ENCODE data around the gene TNFRSF17.
"Not testable (repeated sequence)": the region's sequence is repeated elsewhere in the genome, so short reads cannot be mapped to it uniquely, and the experiment has no call there.

TNFRSF17 gene

GRCh38 chr16:11964761-11965551 lies at the start of gene TNFRSF17:
TNFRSF17 (plus strand) TSS chr16:11965210; CDS start chr16:11965325, 115 bp downstream.
- DNase-seq = no peak

DNA sequence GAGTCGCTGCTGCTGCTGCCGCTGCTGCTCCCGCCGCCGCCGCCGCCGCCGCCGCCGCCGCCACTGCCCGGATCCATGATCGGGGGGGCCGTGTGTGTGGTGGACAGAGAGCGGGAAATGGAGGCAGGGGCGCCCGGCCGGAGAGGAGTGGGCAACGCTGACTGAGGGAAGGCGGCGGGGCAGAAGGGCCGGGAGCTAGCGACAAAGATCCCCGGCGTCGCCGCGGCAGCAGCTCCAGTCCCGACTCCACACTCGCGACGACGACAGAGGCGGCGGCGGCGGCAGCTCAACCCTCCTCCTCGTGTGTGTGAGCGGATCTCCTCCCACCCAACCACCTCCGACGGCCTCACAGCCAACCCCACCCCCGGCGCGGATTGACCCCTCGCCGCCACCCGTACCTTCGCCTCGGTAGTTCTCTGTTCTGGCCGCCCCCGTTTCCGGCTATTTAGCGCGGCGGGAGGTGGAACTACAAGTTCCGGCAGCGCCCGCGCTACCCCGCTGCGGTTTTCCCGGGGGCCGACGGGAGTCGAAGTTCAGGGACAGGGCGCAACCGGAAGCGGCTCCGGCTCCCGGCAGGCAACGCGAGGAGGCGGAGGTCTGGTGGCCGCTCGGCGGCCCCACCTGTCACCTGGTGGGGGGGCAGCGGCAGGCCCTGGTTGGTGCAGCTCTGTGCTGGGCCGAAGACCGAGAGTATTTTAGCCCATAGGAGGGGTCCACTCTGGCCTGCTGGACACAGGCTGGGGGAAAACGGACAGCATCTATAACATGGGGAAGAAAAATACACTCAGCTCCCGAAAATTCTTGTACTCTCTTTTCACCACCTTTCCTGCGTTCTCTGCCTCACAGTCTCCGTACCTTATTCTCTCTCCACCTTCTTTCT lies 49.1 kb upstream of the TNFRSF17 start, which contains the start of gene GSPT1:
GSPT1 (minus strand) TSS at position 313 of the 880 bp plus-strand sequence; CDS start at position 77, 236 bp downstream.
- DNase-seq = peak; percentile 99

GRCh38 chr16:11916524-11917285 lies 48.3 kb upstream of the TNFRSF17 start:
- DNase-seq = no peak

GRCh38 chr16:11924046-11924445 lies 41.0 kb upstream of the TNFRSF17 start:
- DNase-seq = not testable (repeated sequence)

- not testable (repeated sequence) for DNase-seq
Measured at GRCh38 chr16:11927350-11927749, 37.7 kb upstream of the TNFRSF17 start.

- DNase-seq = not testable (repeated sequence)
Measured at GRCh38 chr16:11941945-11942344, 23.1 kb upstream of the TNFRSF17 start, which contains the start of gene NPIPB2. NPIPB2 (minus strand) TSS chr16:11942045; CDS start chr16:11942045, 0 bp downstream.

- DNase-seq = no peak
Measured at GRCh38 chr16:11946433-11946832, 18.6 kb upstream of the TNFRSF17 start.

DNA sequence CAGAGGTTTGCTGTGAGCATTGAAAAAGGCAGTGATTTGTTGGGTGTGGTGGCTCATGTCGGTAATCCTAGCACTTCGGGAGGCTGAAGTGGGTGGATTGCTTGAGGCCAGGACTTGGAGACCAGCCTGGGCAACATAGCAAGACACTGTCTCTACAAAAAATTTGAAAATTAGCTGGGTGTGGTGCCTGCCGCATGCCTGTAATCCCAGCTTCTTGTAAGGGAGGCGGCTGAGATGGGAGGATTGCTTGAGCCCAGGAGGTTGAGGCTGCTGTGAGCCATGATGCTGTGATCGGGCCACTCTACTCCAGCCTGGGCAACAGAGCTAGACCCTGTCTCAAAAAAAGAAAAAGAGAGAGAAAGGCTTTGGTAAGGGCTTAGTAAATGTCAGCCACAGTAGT lies 16.2 kb upstream of the TNFRSF17 start:
- no peak for DNase-seq

GRCh38 chr16:11949527-11949926 lies 15.5 kb upstream of the TNFRSF17 start:
- DNase-seq = no peak

DNA sequence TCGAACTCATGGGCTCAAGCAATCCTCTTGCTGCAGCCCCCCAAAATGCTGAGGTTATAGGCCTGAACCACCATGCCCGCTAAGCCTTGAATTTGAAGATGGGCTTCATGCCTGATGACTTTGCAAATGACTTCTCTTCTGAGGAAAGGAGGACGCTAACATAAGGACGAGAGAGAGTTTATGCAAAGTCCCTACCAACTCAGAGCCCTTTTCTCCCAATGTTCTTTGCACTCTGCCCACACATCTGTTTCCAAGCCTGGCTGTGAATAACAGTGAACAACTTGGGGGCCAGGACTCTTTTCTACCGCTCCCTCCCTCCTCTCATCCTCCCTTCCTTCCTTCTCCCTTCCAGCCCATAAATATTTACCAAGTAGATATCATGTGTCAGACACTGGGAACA lies 14.6 kb upstream of the TNFRSF17 start:
- no peak for DNase-seq

- DNase-seq = not testable (repeated sequence)
Measured at GRCh38 chr16:11953576-11953975, 11.4 kb upstream of the TNFRSF17 start.

GRCh38 chr16:11955713-11956123 lies 9.3 kb upstream of the TNFRSF17 start:
- no peak for DNase-seq

- no peak for DNase-seq
Measured at GRCh38 chr16:11956558-11956957, 8.5 kb upstream of the TNFRSF17 start.

- no peak for DNase-seq
Measured at GRCh38 chr16:11957591-11958395, 7.2 kb upstream of the TNFRSF17 start.

- not testable (repeated sequence) for DNase-seq
Measured at GRCh38 chr16:11962457-11962856, 2.6 kb upstream of the TNFRSF17 start.

- DNase-seq = not testable (repeated sequence)
Measured at GRCh38 chr16:11962978-11963377, 2.0 kb upstream of the TNFRSF17 start.

- DNase-seq = no peak
Measured at GRCh38 chr16:11963706-11964105, 1.3 kb upstream of the TNFRSF17 start.

DNA sequence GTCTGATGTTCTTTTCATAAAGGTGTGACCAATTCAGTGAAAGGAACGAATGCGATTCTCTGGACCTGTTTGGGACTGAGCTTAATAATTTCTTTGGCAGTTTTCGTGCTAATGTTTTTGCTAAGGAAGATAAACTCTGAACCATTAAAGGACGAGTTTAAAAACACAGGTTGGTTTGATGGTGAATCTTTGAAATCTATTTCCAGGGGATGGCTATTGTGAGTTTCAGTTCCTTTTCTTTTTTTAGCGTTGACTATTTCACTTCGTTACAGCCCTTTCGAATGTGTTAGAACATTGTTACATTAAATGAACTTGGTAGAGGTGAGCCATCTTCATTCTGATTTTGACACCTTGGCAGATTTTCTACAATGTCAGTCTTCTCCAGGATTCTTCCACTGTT lies 1.2 kb downstream of the TNFRSF17 start:
- DNase-seq = no peak

GRCh38 chr16:11967195-11967911 lies 2.3 kb downstream of the TNFRSF17 start:
- no peak for DNase-seq

DNA sequence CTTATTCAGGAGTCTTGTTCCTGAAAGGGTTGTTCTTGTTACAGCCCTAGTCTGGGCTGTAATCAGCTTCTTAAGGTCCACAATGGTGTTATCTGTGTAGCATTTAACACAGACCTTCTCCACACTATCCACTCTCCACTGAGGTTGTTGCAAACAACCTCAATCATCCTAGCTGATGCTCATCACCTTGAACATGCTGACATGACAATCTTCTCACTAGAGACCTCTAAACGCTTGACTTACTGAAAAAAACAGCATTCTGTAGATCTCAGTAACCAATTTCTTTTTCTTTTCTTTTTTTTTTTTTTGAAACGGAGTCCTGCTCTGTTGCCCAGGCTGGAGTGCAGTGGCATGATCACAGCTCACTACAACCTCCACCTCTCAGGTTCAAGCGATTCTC lies 3.6 kb downstream of the TNFRSF17 start:
- DNase-seq = no peak

DNA sequence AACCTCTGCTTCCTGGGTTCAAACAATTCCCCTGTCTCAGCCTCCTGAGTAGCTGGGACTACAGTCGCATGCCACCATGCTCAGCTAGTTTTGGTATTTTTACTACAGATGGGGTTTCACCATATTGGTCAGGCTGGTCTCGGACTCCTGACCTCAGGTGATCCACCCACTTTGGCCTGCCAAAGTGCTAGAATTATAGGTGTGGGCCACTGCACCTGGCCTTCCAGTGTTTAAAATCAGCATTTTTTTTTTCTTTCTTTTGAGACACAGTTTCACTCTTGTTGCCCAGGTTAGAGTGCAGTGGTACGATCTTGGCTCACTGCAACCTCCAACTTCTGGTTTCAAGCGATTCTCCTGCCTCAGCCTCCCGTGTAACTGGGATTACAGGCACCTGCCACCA lies 5.3 kb downstream of the TNFRSF17 start:
- DNase-seq = not testable (repeated sequence)
